ENCODE results near the gene PRR29.

PRR29 gene

DNA sequence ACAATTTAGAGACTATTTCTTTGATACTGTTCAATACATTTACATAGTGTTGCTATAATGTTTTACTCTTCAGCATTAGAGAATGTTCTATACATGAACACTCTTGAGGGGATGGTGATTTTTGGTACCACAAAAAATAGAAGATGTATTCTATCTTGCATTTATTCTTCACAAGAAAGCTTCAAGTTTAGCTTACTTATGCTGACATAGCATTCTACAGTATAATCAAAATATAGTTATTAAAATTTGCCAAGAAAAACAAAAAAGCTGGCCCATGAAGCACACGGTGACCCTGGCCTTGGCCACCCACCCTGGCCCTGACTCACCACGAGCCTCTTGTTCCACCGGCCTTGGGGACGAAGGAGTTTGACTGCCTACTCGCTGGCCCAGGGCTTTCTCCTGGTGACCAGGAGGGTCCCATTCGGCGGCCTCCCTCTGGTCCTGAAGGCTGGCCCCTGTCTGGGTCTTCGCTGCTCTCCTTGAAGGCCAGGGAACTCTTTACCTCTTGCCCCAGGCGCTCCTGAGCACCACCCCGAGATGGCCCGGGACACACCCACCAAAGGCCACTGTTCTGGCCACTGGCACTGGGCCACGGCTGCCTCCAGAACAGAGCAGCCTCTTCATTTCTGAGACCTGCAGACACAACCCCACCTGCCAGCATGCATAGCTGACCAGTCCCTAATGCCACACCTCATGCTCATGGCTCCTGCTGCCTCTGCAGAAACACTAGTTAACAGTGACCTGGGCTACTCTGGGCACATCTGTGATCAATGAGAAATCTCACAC lies 44.7 kb downstream of the PRR29 start:
- no peak for DNase-seq (ENCODE audit: low spot score)

DNA sequence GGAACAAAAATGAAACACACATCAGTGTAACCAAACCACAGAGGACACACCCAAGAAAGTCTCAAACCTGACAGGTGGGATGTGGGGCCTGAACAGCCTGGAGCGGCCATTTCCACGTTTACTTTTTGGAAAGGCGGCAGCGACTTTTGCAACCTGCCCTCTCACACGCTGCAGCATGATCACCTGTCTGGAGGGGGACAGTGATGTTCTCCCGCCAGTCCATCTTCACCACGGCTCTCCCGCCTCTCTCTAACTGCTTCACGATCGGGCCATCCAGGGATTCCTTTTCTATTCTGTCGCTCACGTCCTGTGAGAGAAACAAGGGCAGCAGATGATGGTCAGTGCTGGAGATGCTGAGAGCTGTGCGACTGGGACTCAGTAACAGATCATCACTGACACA lies 47.0 kb downstream of the PRR29 start:
- DNase-seq (ENCODE audit: low spot score): no peak

DNA sequence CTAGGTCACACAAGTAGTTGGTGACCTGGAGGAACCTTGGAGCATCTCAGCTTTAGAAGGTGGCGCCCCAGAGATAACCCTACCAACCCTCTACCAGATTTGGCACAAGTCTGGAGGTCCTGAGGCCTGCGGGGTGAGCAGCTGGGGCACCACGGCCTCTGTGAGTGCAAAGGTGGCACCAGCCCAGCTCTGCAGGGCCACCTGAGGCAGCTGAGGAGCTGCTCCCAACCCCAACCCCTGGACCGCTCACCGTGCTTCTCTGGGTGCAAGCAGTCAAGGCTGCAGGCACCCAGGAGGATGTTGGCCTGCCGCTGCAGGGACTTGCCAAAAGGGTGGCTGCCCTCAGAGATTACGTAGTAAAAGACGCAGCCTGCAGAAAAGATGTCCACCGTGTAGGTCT lies 50.7 kb downstream of the PRR29 start:
- DNase-seq (ENCODE audit: low spot score): no peak

DNA sequence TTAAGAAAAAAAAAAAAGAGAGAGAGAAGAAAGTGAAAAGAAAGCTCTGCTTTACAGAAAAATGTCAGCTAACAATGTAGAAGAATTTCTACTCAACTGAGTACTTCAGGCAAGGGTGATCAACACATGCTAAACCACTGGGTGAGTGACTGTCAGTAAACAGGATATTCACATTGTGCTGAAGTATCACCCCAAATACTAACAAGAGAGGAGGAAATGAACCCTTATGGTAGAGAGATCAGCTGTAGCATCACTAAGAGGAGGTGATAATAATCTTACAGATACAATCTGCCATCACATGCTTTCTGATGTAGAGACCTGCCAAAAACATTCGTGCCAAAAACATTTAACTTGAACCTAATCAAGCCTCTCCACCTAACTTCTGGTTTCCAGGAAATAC lies 53.0 kb downstream of the PRR29 start:
- DNase-seq (ENCODE audit: low spot score): no peak

DNA sequence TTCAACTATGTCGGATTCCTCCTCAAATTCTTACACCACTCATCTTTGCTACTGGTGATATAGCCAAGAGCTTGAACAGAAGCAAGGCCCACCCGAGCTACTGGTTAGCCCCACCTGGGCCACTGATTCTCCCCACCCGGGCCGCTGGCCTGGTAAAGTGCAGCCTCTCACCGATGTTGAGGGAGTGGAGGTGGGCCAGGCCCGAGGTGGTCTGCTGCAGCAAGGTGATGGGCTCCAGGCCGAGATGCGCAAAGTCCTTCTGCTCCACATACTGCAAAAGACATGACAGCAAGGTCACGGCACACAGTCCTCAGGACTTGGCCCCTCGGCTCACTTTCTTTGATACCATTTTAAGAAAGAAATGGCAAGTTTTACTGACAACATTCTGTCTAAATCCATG lies 55.0 kb downstream of the PRR29 start:
- DNase-seq (ENCODE audit: low spot score): no peak
